Testis (tissue), 3 donors: ENCODE data around the gene EPS15. TPM values are rescaled to one million over a fixed set of nuclear protein-coding genes. Genes with fewer than 3 reads are reported as not detected.

Source experiments
- DNase-seq: peaks from one replicate; pipeline ENCODE4 v3.0.0-alpha.2; 2019
- H3K27ac ChIP-seq, 2 donors: fragments of 200-600 bp; sonication (generic); one replicate each; pipeline ENCODE4 v1.5.1; 2019
- H3K27me3 ChIP-seq: fragments of 200-600 bp; sonication (generic); one replicate; pipeline ENCODE4 v1.5.1; 2019
- H3K36me3 ChIP-seq: fragments of 200-600 bp; sonication (generic); one replicate; pipeline ENCODE4 v1.5.1; 2017; ENCODE audit warnings: low read depth; ENCODE audit errors: missing control alignments
- H3K4me1 ChIP-seq: fragments of 200-600 bp; sonication (generic); one replicate; pipeline ENCODE4 v1.5.1; 2019
- H3K4me3 ChIP-seq, 2 donors: fragments of 200-600 bp; sonication (generic); one replicate each; pipeline ENCODE4 v1.5.1; 2017 to 2019
- H3K9me3 ChIP-seq: fragments of 200-600 bp; sonication (generic); one replicate; pipeline ENCODE4 v1.5.1; 2017
- CTCF ChIP-seq, 3 experiments: fragments of 450-650 bp in 2 of 3; fragments of 200-600 bp in 1 of 3; sonication (generic) in 1 of 3; IDR thresholded peaks; one replicate each; pipeline ENCODE4 v1.5.1; 2016 to 2019; ENCODE audit warnings: antibody characterized with exemption in 3 of 3, mild to moderate bottlenecking in 2 of 3, moderate library complexity in 1 of 3
- POLR2A ChIP-seq: fragments of 450-650 bp; IDR thresholded peaks from one replicate; pipeline ENCODE4 v1.6.1; 2017; ENCODE audit warnings: antibody characterized with exemption, mild to moderate bottlenecking, moderate library complexity
- WGBS, 2 donors: methylation state at CpG; one replicate each; pipeline ENCODE4 v1.1.5; 2018; 5-methylcytosine and 5-hydroxymethylcytosine counted together
- intact Hi-C: fragments of 100-400 bp; cut with DNase I; formaldehyde crosslinking; loops from one replicate; pipeline ENCODE4 v1.15.1; 2023; ENCODE audit warnings: low total_unique reads
- polyA plus RNA-seq: library from polyadenylated mRNA; stranded (reverse); fragments of 350-450 nt; fragmentation: Illumina TruSeq; extraction: RNeasy Lipid Tissue Mini Kit (QIAGEN cat#74804); gene quantifications from one replicate; pipeline ENCODE4 v1.2.3, GENCODE V29; 2014; ENCODE audit warnings: low read depth, low replicate concordance; ENCODE audit not compliant: insufficient read depth
- total RNA-seq, 2 donors: library from RNA; depleted of rRNA; stranded (reverse); fragments of >200 nt; gene quantifications; one replicate each; pipeline ENCODE4 v1.2.3, GENCODE V29; 2016

The EPS15 gene
- total and polyA plus RNA-seq, 3 donors from 2014 or later: 77.2 to 127 (median 108) TPM

DNA sequence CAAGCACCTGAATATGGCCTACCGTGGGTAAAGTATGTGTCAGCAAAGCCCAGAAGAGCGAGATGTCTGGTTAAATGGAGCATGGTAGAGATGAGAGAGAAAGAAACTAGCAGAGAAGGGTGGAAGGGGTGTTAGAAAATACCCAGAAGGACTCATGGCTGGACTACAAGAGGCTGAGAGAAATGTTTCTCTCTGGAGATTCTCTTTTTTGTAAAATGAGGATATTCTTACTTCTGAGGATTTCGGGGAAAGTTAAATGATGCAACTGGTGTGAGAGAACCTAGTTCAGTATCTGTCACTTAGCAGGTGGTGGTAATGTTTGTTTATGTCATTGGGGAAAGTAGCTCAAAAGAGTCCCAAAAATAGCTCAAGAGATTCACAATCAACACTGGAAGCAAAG lies 7.2 kb upstream of the EPS15 start:
- Histone ChIP-seq H3K36me3 (no peaks in the 10 kb centered on the region), H3K4me3 (no peak overlapping the region), H3K9me3 (no peaks in the 10 kb centered on the region), H3K27me3 (no peaks in the 10 kb centered on the region), H3K27ac (no peak overlapping the region), H3K4me1 (no peaks in the 10 kb centered on the region)
- no peak for DNase-seq
- 91 to 99% methylated on average over 3 of the region's 3 CpGs for WGBS, 2 donors
- intact Hi-C loops: loop anchor here (10.0 kb wide), 1 partner anchor 231 kb away; no protein-coding TSS in a partner anchor
- TF ChIP-seq POLR2A (no peak), CTCF (IDR thresholded peaks at IDR 0.05) (no peak)

DNA sequence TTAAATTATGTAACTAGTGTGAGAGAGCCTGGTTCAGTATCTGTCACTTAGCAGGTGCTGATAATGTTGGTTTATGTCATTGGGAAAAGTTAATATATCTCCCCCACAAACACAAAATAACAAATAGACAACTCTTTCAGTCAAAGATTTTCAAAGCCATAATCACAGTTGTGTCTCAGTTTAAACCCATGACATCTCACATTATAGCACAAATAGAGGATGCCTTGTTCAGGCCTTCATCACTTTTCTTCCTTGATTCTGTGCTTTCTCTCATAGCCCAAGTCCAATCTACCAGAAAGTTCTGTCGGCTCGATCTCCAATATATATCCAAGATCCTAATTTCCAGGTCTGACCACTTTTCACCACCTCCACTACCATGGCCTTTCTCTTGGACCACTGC lies 6.2 kb upstream of the EPS15 start:
- H3K4me3 ChIP-seq: no peak overlapping the region
- TF ChIP-seq CTCF (IDR thresholded peaks at IDR 0.05) (no peak), POLR2A (no peak)
- H3K27me3 ChIP-seq: no peaks in the 10 kb centered on the region
- H3K9me3 ChIP-seq: no peaks in the 10 kb centered on the region
- H3K4me1 ChIP-seq: no peaks in the 10 kb centered on the region
- intact Hi-C loops: loop anchor here (10.0 kb wide), 1 partner anchor 230 kb away; no protein-coding TSS in a partner anchor
- no peaks in the 10 kb centered on the region for H3K36me3 ChIP-seq
- 90 to 96% methylated on average over 2 of the region's 2 CpGs for WGBS, 2 donors
- no peak for DNase-seq
- H3K27ac ChIP-seq: no peak overlapping the region

DNA sequence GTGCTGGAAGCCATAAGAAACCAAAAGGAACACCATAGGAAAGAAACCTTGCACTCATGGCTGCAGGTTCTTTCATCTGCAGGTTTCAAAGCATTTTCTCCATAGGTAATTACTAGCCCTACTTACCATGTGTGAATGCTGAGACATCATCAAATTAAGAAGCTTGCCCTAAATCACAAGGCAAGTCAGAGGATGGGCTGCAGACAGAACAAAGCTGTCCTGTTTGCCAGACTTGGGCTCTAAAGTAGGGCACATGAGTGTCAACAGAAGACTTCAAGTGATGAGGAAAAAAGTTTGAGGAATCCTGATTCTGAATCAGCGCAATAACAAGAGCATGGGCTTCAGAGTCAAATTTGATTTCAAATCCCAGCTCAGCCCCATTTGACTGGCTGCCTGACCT lies 5.8 kb upstream of the EPS15 start:
- no peaks in the 10 kb centered on the region for H3K9me3 ChIP-seq
- intact Hi-C loops: loop anchor here (10.0 kb wide), 1 partner anchor 230 kb away; no protein-coding TSS in a partner anchor
- DNase-seq: no peak
- WGBS, 2 donors: 97 to 100% methylated on average over 1 of the region's 1 CpG
- TF ChIP-seq CTCF (IDR thresholded peaks at IDR 0.05) (no peak), POLR2A (no peak)
- no peaks in the 10 kb centered on the region for H3K4me1 ChIP-seq
- no peaks in the 10 kb centered on the region for H3K36me3 ChIP-seq
- H3K27ac ChIP-seq: no peak overlapping the region
- no peaks in the 10 kb centered on the region for H3K27me3 ChIP-seq
- no peak overlapping the region for H3K4me3 ChIP-seq

DNA sequence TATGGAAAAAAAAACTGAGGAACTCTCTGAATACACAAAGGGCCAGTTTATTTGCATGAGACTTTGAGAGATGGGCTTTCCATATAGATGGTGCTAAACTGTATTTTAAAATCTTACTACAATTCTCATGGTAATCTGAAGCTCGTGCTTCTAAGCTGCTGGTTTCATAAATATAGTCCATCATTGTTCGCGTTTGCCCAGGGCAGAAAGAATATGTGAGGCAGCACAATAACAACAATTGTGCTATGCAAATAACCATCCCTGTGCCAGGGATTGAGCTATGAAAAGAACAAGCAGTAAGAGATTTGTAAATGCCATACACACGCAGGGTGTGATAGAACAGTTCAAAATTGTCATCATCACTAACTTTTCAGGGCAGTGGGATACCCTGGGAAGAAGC lies 4.9 kb upstream of the EPS15 start:
- intact Hi-C loops: loop anchor here (10.0 kb wide), 1 partner anchor 229 kb away; no protein-coding TSS in a partner anchor
- TF ChIP-seq CTCF (IDR thresholded peaks at IDR 0.05) (no peak), POLR2A (no peak)

GRCh38 chr1:51520700-51521248 lies 1.7 kb upstream of the EPS15 start:
- intact Hi-C loops: loop anchor here (10.0 kb wide), 1 partner anchor 226 kb away; no protein-coding TSS in a partner anchor
- Histone ChIP-seq H3K9me3 (no peaks in the 10 kb centered on the region), H3K4me1 (peaks cover 19% of the 10 kb centered on the region), H3K36me3 (no peaks in the 10 kb centered on the region), H3K27me3 (no peaks in the 10 kb centered on the region), H3K4me3 (no peak overlapping the region), H3K27ac (no peak overlapping the region)
- WGBS, 2 donors: 73 to 86% methylated on average over 3 of the region's 3 CpGs
- TF ChIP-seq CTCF (IDR thresholded peaks at IDR 0.05) (no peak), POLR2A (no peak)
- DNase-seq: no peak

More for the DNA sequence above, 4.9 kb upstream of the EPS15 start:
- H3K27me3 ChIP-seq: no peaks in the 10 kb centered on the region
- no peaks in the 10 kb centered on the region for H3K36me3 ChIP-seq
- no peak overlapping the region for H3K27ac ChIP-seq
- H3K4me1 ChIP-seq: no peaks in the 10 kb centered on the region
- no peak for DNase-seq
- no peaks in the 10 kb centered on the region for H3K9me3 ChIP-seq
- no peak overlapping the region for H3K4me3 ChIP-seq
- WGBS, 2 donors: 80 to 89% methylated on average over 4 of the region's 4 CpGs
